ENCODE data around the gene MGAT5.

Gene MGAT5

DNA sequence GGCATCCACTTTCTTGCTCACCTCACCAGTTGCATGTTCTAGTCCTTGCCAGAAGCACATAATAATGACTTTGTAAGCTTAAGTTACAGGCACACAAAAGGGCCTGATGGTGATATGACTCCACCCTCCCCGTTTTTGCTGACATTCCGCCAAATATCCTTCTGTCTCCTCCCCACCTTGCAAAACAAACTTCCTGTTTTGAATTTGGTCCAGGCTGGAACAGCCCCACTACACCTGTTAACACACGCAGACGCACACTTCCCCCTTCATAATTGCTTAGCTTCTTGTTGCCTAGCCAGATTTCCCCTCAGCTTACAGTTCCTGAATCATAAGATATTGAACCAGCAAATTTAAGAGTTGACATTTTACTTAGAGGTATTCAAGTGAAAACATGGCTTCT is at the start of gene MGAT5:
TSS of gene MGAT5 (plus strand) at position 269 of the 400 bp plus-strand sequence. CDS start 332 bp downstream, outside the sequence.
- Mint-ChIP-seq H3K27me3 (no peaks in the 10 kb centered on the region), H3K4me1 (peaks cover 87% of the 10 kb centered on the region), H3K27ac (peak within 1 kb of the TSS; percentile 73), H3K4me3 (peak within 1 kb of the TSS; percentile 44), H3K36me3 (peaks cover 16% of the 10 kb centered on the region), H3K9me3 (no peaks in the 10 kb centered on the region)
- ATAC-seq = peak; percentile 72

- H3K4me1 Mint-ChIP-seq = peaks cover 16% of the 10 kb centered on the region
- H3K27ac Mint-ChIP-seq = no peak overlapping the region
- no peaks in the 10 kb centered on the region for H3K36me3 Mint-ChIP-seq
- no peaks in the 10 kb centered on the region for H3K9me3 Mint-ChIP-seq
- no peaks in the 10 kb centered on the region for H3K27me3 Mint-ChIP-seq
- no peak for ATAC-seq
- no peak overlapping the region for H3K4me3 Mint-ChIP-seq
These were observed 48.8 kb upstream of the MGAT5 start for GRCh38 chr2:134205087-134205486.

DNA sequence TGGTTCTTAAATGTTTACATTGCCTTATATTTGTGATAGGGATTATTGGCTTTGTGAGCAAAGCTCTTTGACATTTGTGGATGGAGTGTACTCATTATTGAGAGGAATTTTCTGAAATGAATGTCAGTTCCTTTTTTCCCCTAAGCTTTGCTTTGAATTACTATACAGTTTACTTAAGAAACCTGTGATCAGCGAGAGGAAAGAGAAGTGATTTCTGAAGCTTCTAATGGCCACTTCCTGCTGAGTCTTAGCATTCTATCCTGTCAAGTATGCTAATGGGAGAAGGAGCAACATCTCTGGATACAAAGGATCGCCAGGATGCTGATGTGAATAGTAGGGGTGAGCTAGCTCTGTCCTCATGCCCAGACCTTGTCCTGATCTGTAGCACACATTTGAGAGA is 47.8 kb upstream of the MGAT5 start:
- no peaks in the 10 kb centered on the region for H3K27me3 Mint-ChIP-seq
- no peaks in the 10 kb centered on the region for H3K36me3 Mint-ChIP-seq
- H3K4me1 Mint-ChIP-seq = peaks cover 10% of the 10 kb centered on the region
- peak; percentile 59 for ATAC-seq
- no peak overlapping the region for H3K27ac Mint-ChIP-seq
- no peak overlapping the region for H3K4me3 Mint-ChIP-seq
- no peaks in the 10 kb centered on the region for H3K9me3 Mint-ChIP-seq

DNA sequence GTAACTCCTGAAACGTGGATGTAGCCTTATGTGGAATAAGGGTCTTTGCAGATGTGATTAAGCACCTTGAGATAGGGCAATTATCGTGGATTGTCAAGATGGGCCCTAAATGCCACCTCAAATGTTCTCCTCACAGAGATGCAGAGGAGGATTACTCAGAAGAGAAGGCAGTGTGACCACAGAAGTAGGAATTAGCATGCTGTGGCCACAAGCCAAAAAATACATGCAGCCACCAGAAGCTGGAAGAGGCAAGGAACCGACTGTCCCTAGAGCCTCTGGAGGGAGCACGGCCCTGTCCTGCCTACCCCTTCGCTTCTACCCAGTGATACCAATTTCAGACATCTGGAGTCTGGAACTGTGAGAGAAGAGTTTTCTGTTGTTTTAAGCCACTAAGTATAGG is 47.3 kb upstream of the MGAT5 start:
- Mint-ChIP-seq H3K4me3 (no peak overlapping the region), H3K4me1 (peaks cover 10% of the 10 kb centered on the region), H3K9me3 (no peaks in the 10 kb centered on the region), H3K27me3 (no peaks in the 10 kb centered on the region), H3K27ac (no peak overlapping the region), H3K36me3 (no peaks in the 10 kb centered on the region)
- ATAC-seq = peak; percentile 69

- Mint-ChIP-seq H3K27ac (no peak overlapping the region), H3K4me1 (peaks cover 5% of the 10 kb centered on the region), H3K4me3 (no peak overlapping the region), H3K27me3 (no peaks in the 10 kb centered on the region), H3K9me3 (no peaks in the 10 kb centered on the region), H3K36me3 (no peaks in the 10 kb centered on the region)
- peak; percentile 67 for ATAC-seq
These were observed 46.2 kb upstream of the MGAT5 start for GRCh38 chr2:134207589-134208209.

DNA sequence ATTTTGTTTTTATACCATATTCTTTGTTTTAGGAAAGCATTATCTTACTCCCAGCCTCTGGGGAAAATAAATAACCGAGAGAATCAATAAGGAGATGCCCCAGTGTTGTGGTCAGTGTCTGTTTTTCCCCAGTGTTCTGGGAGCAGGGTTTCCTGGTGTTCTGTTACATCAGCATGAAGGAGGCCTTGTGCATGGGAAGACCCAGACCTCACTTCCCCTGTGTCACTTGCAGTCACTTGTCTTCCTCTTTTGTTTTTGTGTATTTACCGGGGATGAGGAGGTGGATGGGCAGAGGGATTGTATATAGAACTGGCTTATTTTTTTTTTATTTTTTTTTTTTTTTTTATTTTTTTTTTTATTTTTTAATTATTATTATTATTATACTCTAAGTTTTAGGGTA is 45.0 kb upstream of the MGAT5 start:
- Mint-ChIP-seq H3K9me3 (no peaks in the 10 kb centered on the region), H3K4me1 (peaks cover 10% of the 10 kb centered on the region), H3K27ac (no peak overlapping the region), H3K27me3 (no peaks in the 10 kb centered on the region), H3K4me3 (no peak overlapping the region), H3K36me3 (no peaks in the 10 kb centered on the region)
- no peak for ATAC-seq

DNA sequence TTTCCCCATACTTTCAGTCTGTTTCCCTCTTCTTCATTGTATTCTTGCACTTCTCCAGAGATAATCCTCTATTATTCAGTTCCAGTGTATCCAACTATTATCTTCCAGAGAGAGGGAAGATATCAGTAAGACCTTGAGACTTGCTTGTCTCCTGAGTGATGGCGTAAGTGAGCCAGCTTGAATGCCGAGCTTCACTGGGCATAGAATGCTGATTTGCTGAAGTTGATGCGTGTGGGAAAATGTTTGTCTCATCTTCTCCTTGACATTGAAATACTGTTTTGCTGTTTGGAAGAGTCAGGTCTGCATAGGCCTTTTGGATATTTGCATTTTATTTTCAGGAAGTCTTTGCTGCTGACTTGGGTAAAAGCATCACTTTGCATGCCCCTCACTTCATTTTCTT is 41.1 kb upstream of the MGAT5 start:
- no peak for ATAC-seq
- Mint-ChIP-seq H3K36me3 (peaks cover 9% of the 10 kb centered on the region), H3K4me3 (no peak overlapping the region), H3K9me3 (peaks cover 3% of the 10 kb centered on the region), H3K4me1 (peaks cover 39% of the 10 kb centered on the region), H3K27me3 (no peaks in the 10 kb centered on the region), H3K27ac (peak overlapping the region; percentile 59)

GRCh38 chr2:134216152-134216829 is 37.6 kb upstream of the MGAT5 start:
- Mint-ChIP-seq H3K9me3 (peaks cover 3% of the 10 kb centered on the region), H3K36me3 (peaks cover 9% of the 10 kb centered on the region), H3K27me3 (no peaks in the 10 kb centered on the region), H3K4me1 (peaks cover 75% of the 10 kb centered on the region), H3K27ac (peak overlapping the region; percentile 90), H3K4me3 (no peak overlapping the region)
- ATAC-seq = no peak

- peaks cover 3% of the 10 kb centered on the region for H3K9me3 Mint-ChIP-seq
- peaks cover 9% of the 10 kb centered on the region for H3K36me3 Mint-ChIP-seq
- H3K27me3 Mint-ChIP-seq = no peaks in the 10 kb centered on the region
- ATAC-seq = peak; percentile 61
- peaks cover 78% of the 10 kb centered on the region for H3K4me1 Mint-ChIP-seq
- H3K27ac Mint-ChIP-seq = peak overlapping the region; percentile 90
- no peak overlapping the region for H3K4me3 Mint-ChIP-seq
These were observed 36.5 kb upstream of the MGAT5 start for GRCh38 chr2:134217351-134217750.

- peak; percentile 85 for ATAC-seq
- peaks cover 9% of the 10 kb centered on the region for H3K36me3 Mint-ChIP-seq
- peak overlapping the region; percentile 90 for H3K27ac Mint-ChIP-seq
- H3K4me3 Mint-ChIP-seq = no peak overlapping the region
- no peaks in the 10 kb centered on the region for H3K27me3 Mint-ChIP-seq
- H3K4me1 Mint-ChIP-seq = peaks cover 73% of the 10 kb centered on the region
- peaks cover 3% of the 10 kb centered on the region for H3K9me3 Mint-ChIP-seq
These were observed 35.9 kb upstream of the MGAT5 start for GRCh38 chr2:134217924-134218323.

DNA sequence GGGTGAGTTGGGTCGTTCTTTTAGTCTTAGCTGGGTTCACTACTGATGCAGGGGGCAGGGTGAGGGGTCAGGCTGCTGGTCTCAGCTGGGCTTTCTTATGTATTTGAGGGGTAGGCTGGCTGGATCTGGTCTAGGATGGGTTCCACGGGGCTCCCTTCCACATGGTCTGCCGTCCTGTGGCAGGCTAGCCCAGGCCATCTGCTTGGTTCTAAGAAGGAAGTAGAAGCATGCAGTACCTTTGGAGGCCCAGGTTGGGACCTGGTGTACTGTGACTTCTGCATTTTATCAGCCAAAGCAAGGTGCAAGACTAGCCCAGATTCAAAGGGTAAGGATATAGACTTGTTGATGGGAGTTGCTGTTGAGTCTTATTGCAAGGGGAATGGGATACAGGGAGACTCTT is 35.5 kb upstream of the MGAT5 start:
- Mint-ChIP-seq H3K4me1 (peaks cover 68% of the 10 kb centered on the region), H3K27me3 (no peaks in the 10 kb centered on the region), H3K9me3 (peaks cover 3% of the 10 kb centered on the region), H3K36me3 (peaks cover 9% of the 10 kb centered on the region), H3K27ac (peak overlapping the region; percentile 90), H3K4me3 (peak overlapping the region; percentile 24)
- ATAC-seq = peak; percentile 83

- Mint-ChIP-seq H3K4me3 (peak overlapping the region; percentile 24), H3K27me3 (no peaks in the 10 kb centered on the region), H3K36me3 (peaks cover 9% of the 10 kb centered on the region), H3K9me3 (peaks cover 3% of the 10 kb centered on the region), H3K4me1 (peaks cover 68% of the 10 kb centered on the region), H3K27ac (peak overlapping the region; percentile 90)
- ATAC-seq = peak; percentile 79
These were observed 34.8 kb upstream of the MGAT5 start for GRCh38 chr2:134218930-134219658.

- Mint-ChIP-seq H3K27ac (peak overlapping the region; percentile 90), H3K36me3 (no peaks in the 10 kb centered on the region), H3K4me1 (peaks cover 59% of the 10 kb centered on the region), H3K27me3 (no peaks in the 10 kb centered on the region), H3K4me3 (no peak overlapping the region), H3K9me3 (no peaks in the 10 kb centered on the region)
- ATAC-seq = no peak
These were observed 33.4 kb upstream of the MGAT5 start for GRCh38 chr2:134220344-134220974.

- Mint-ChIP-seq H3K4me1 (peaks cover 58% of the 10 kb centered on the region), H3K9me3 (peaks cover 3% of the 10 kb centered on the region), H3K27ac (no peak overlapping the region), H3K36me3 (peaks cover 15% of the 10 kb centered on the region), H3K27me3 (no peaks in the 10 kb centered on the region), H3K4me3 (no peak overlapping the region)
- no peak for ATAC-seq
These were observed 29.9 kb upstream of the MGAT5 start for GRCh38 chr2:134224005-134224404.

GRCh38 chr2:134225173-134225572 is 28.7 kb upstream of the MGAT5 start:
- no peak for ATAC-seq
- peaks cover 56% of the 10 kb centered on the region for H3K4me1 Mint-ChIP-seq
- H3K4me3 Mint-ChIP-seq = no peak overlapping the region

More at GRCh38 chr2:134225173-134225572, 28.7 kb upstream of the MGAT5 start:
- peaks cover 6% of the 10 kb centered on the region for H3K9me3 Mint-ChIP-seq
- H3K36me3 Mint-ChIP-seq = peaks cover 21% of the 10 kb centered on the region
- H3K27me3 Mint-ChIP-seq = no peaks in the 10 kb centered on the region
- no peak overlapping the region for H3K27ac Mint-ChIP-seq
